NCI-H82 (cell line): Measurements from ENCODE around the gene POLE4.

Experiments used
- DNase-seq: peaks from one replicate; lab custom pipeline; 2025; lab: John Stamatoyannopoulos, UW

Gene POLE4

GRCh38 chr2:74991977-74992376 is 33.5 kb downstream of the POLE4 start:
- DNase-seq = no peak

DNA sequence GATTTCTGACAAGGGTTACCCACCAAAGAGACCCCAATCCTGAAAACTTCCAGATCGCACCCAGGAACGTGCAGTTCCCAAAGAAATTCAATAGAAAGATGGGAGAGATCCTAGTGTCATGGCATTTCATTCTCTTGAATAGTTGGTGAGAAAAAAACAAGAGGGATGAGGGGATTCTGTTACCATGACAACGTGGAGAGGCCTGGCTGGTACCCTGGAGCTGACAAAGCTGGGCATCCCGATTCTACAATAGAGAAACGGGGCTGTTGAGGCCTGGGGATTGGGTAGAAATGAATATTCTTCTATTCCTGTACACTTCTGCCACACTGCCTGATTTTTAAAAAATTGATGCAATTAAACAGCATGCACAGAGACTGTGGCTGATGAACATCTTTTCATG is 41.0 kb downstream of the POLE4 start:
- DNase-seq = no peak

GRCh38 chr2:75002007-75002406 is 43.6 kb downstream of the POLE4 start:
- no peak for DNase-seq

- no peak for DNase-seq
Observed at GRCh38 chr2:75003276-75003675, 44.8 kb downstream of the POLE4 start.

- no peak for DNase-seq
Observed at GRCh38 chr2:75003773-75004172, 45.3 kb downstream of the POLE4 start.

DNA sequence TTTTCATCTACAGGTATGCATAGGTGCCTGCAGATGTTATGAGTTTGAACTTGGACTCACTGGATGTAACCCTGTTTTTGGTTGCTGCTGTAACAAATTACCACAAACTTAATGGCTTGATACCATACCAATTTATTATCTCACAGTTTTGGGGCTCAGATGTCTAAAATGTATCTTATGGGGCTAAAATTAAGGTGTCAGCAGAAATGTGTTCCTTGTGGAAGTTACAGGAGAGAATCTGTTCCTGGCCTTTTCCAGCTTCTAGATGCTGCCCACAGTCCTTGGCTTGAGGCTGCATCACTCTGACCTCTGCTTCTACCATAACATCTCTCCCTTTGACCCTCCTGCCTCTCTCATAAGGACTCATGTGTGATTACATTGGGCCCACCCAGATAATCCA is 47.6 kb downstream of the POLE4 start:
- DNase-seq = no peak

GRCh38 chr2:75007061-75007460 is 48.6 kb downstream of the POLE4 start:
- no peak for DNase-seq

DNA sequence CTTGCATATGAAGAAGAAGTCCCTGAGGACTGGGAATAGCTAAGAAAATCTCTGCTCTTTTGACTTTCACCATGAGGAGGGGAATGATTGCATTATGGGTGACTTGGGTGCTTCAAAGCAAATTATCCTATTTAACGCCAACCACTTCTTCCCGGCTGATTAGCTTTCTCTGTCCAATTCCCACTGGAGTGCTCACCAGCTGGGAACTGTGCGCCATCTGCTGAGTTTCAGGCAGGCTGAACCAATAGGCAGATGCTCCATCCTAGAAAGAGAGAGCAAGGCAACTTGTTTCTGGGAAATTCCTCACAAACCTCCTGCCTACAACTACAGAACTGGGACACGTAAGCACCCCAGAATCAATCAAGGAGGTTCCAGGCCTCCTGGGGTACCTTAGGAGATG is 49.4 kb downstream of the POLE4 start:
- peak; percentile 94 for DNase-seq

DNA sequence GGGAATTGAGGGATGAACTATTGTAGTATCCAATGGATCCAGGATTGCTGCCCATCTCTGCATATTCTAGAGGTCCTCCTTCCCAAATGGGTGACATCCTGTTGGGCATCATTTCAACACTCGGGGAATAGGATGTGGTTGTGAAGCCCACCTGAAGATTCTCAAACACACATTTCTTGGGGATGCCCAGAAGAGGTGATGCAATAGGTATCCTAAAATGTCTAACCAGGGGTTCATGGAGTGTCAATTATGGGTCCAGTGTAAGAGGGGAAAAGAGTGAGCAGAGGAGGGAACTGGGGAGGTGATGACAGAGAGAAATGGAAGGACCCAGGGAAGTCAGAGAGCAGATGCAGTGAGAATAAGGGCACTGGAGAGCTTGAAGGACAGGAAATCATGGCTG is 52.1 kb downstream of the POLE4 start:
- DNase-seq = no peak

GRCh38 chr2:75012080-75012479 is 53.6 kb downstream of the POLE4 start:
- DNase-seq = no peak

DNA sequence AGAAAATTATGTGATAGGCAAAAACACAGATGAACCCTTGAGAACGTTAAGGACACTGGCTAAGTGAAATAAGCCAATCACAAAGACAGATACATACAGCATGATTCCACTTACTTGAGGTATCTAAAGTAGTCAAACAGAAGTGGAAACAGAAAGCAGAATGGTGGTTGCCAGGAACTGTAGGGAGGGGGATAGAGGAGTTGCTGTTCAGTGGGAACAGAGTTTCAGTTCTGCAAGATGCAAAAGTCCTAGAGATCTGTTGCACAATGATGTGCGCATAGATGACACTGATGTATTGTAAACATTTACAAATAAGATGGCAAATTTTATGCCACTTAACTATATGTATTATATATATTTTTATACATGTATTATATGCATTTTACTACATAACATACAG is 59.7 kb downstream of the POLE4 start:
- DNase-seq = no peak
